Prostate gland (tissue), 2 donors: ENCODE results near the gene STAG1. TPM values are rescaled to one million over a fixed set of nuclear protein-coding genes. Genes with fewer than 3 reads are reported as not detected.
"Not testable (repeated sequence)": the region's sequence is repeated elsewhere in the genome, so short reads cannot be mapped to it uniquely, and the experiment has no call there.

Source experiments
- DNase-seq: peaks from one replicate; pipeline ENCODE4 v3.0.0-alpha.2; 2019; ENCODE audit warnings: low spot score
- H3K27ac ChIP-seq, 2 donors: fragments of 200-600 bp; sonication (generic); 2 replicates each; pipeline ENCODE4 v1.5.1; 2017 to 2019
- H3K27me3 ChIP-seq: fragments of 200-600 bp; sonication (generic); replicated peaks from 2 replicates; pipeline ENCODE4 v1.5.1; 2019; ENCODE audit not compliant: insufficient read depth
- H3K36me3 ChIP-seq, 2 donors: fragments of 200-600 bp; sonication (generic); 1 replicate in 1 of 2; 2 replicates in 1 of 2; pipeline versions ENCODE4 v1.5.1 to v1.8.1; 2017 to 2019
- H3K4me1 ChIP-seq: fragments of 200-600 bp; sonication (generic); replicated peaks from 2 replicates; pipeline ENCODE4 v1.5.1; 2019
- H3K4me3 ChIP-seq, 2 donors: fragments of 200-600 bp; sonication (generic); 2 replicates each; pipeline ENCODE4 v1.5.1; 2017 to 2019
- H3K9me3 ChIP-seq: fragments of 200-600 bp; sonication (generic); 2 replicates; pipeline ENCODE4 v1.5.1; 2017
- CTCF ChIP-seq, 4 experiments: fragments of 200-600 bp in 2 of 4; fragments of 450-650 bp in 2 of 4; sonication (generic) in 2 of 4; IDR thresholded peaks; 1 replicate in 3 of 4; 2 replicates in 1 of 4; pipeline ENCODE4 v1.5.1; 2016 to 2019; ENCODE audit warnings: antibody characterized with exemption in 4 of 4, mild to moderate bottlenecking in 2 of 4, moderate library complexity in 2 of 4
- POLR2A ChIP-seq: fragments of 450-650 bp; IDR thresholded peaks from one replicate; pipeline ENCODE4 v1.6.1; 2016; ENCODE audit warnings: antibody characterized with exemption, mild to moderate bottlenecking
- POLR2AphosphoS5 ChIP-seq: sonication (generic); formaldehyde crosslinking; IDR thresholded peaks from one replicate; pipeline ENCODE4 v1.6.1; 2017; ENCODE audit warnings: antibody characterized with exemption
- WGBS: methylation state at CpG from one replicate; pipeline ENCODE4 v1.1.5; 2018; 5-methylcytosine and 5-hydroxymethylcytosine counted together
- intact Hi-C: fragments of 100-400 bp; cut with DNase I; formaldehyde crosslinking; loops from one replicate; pipeline ENCODE4 v1.14.2; 2022
- total RNA-seq, 2 donors: library from RNA; depleted of rRNA; stranded (reverse); fragments of >200 nt; gene quantifications; one replicate each; pipeline ENCODE4 v1.1.0, GENCODE V29; 2016

STAG1 gene
- total RNA-seq, 2 donors from 2014 or later = 21.9 to 34.1 TPM

GRCh38 chr3:136752422-136753325 is 496 bp upstream of the STAG1 start:
- Histone ChIP-seq H3K27ac (peak overlapping the region; percentile 99), H3K4me1 (no peaks in the 10 kb centered on the region), H3K4me3 (peak overlapping the region; percentile 84 to 98), H3K27me3 (no peaks in the 10 kb centered on the region), H3K9me3 (no peaks in the 10 kb centered on the region), H3K36me3 (no peaks in the 10 kb centered on the region)
- TF ChIP-seq POLR2A (peak; percentile 87), POLR2AphosphoS5 (peak; percentile 90), CTCF (IDR thresholded peaks at IDR 0.05) (peak in 2 of 4 experiments; percentile 100)
- DNase-seq = peak; percentile 98
- intact Hi-C loops = loop anchor here (1.0 to 5.0 kb wide), 6 partner anchors 110 to 678 kb away; partner anchors contain the start of genes NCK1 and PCCB
- WGBS = under 1% methylated on average over 60 of the region's 73 CpGs

- H3K4me1 ChIP-seq = no peaks in the 10 kb centered on the region
- no peaks in the 10 kb centered on the region for H3K36me3 ChIP-seq
- peak overlapping the region; percentile 84 to 98 for H3K4me3 ChIP-seq
- peak; percentile 16 for TF ChIP-seq POLR2AphosphoS5
- no peak for TF ChIP-seq POLR2A
- H3K9me3 ChIP-seq = no peaks in the 10 kb centered on the region
- H3K27ac ChIP-seq = peak overlapping the region; percentile 99
- intact Hi-C loops = loop anchor here (2.0 to 5.0 kb wide), 5 partner anchors 111 to 677 kb away; partner anchors contain the start of genes NCK1 and PCCB
- H3K27me3 ChIP-seq = no peaks in the 10 kb centered on the region
- under 1% methylated on average over 75 of the region's 97 CpGs for WGBS
- peak; percentile 59 for DNase-seq
These were observed 634 bp downstream of the STAG1 start for GRCh38 chr3:136751316-136752171.

- Histone ChIP-seq H3K4me1 (no peaks in the 10 kb centered on the region), H3K27me3 (no peaks in the 10 kb centered on the region)
These were observed 1.3 kb downstream of the STAG1 start for GRCh38 chr3:136750897-136751315.

GRCh38 chr3:136750209-136750896 is 1.8 kb downstream of the STAG1 start:
- Histone ChIP-seq H3K4me3 (peak overlapping the region; percentile 84 to 98), H3K4me1 (no peaks in the 10 kb centered on the region), H3K27me3 (no peaks in the 10 kb centered on the region), H3K9me3 (no peaks in the 10 kb centered on the region), H3K36me3 (no peaks in the 10 kb centered on the region), H3K27ac (peak overlapping the region; percentile 99)
- WGBS = 8% methylated on average over 8 of the region's 8 CpGs
- TF ChIP-seq POLR2AphosphoS5 (no peak), POLR2A (no peak), CTCF (IDR thresholded peaks at IDR 0.05) (no peak)
- intact Hi-C loops = loop anchor here (5.0 kb wide), 1 partner anchor 203 kb away; no protein-coding TSS in a partner anchor
- no peak for DNase-seq

More at GRCh38 chr3:136750897-136751315, 1.3 kb downstream of the STAG1 start:
- no peaks in the 10 kb centered on the region for H3K9me3 ChIP-seq
- intact Hi-C loops = loop anchor here (5.0 kb wide), 1 partner anchor 204 kb away; no protein-coding TSS in a partner anchor
- TF ChIP-seq CTCF (IDR thresholded peaks at IDR 0.05) (no peak), POLR2AphosphoS5 (no peak), POLR2A (no peak)
- H3K36me3 ChIP-seq = no peaks in the 10 kb centered on the region
- H3K4me3 ChIP-seq = peak overlapping the region; percentile 84 to 98
- H3K27ac ChIP-seq = peak overlapping the region; percentile 99
- WGBS = under 1% methylated on average over 9 of the region's 9 CpGs
- DNase-seq = no peak

- 80% methylated on average over 6 of the region's 6 CpGs for WGBS
- not testable (repeated sequence) for H3K27ac ChIP-seq, H3K27me3 ChIP-seq, H3K9me3 ChIP-seq, H3K4me1 ChIP-seq, H3K4me3 ChIP-seq, H3K36me3 ChIP-seq, DNase-seq
- intact Hi-C loops = loop anchor here (5.0 kb wide), 1 partner anchor 202 kb away; no protein-coding TSS in a partner anchor
These were observed 2.6 kb downstream of the STAG1 start for GRCh38 chr3:136749602-136750001.
